ENCODE results near the gene PPP3CA.

GRCh38 chr4:101035487-101035886 lies 311.8 kb downstream of the PPP3CA start:
- TF ChIP-seq CTCF (IDR thresholded peaks at IDR 0.05) = no peak
- TF ChIP-seq POLR2AphosphoS5 (IDR thresholded peaks at IDR 0.05) = no peak
